IMR-90 (cell line): ENCODE data around the gene BLNK. TPM values are rescaled to one million over a fixed set of nuclear protein-coding genes. Genes with fewer than 3 reads are reported as not detected.

Experiments
- ATAC-seq: fragments of 200-7000 bp; cut with Tn5 transposase; 2 replicates; pipeline ENCODE4 v1.9.1; 2020; ENCODE audit warnings: low read depth, mild to moderate bottlenecking, moderate library complexity
- BruUV-seq: library from RNA; stranded (reverse); fragments of 400-500 nt; replicated peaks from 2 replicates; lab custom pipeline; 2021; lab: Mats Ljungman, UMichigan
- CTCF ChIA-PET: fragments of 300-600 bp; formaldehyde crosslinking; extraction: SDS; loops from one replicate; lab custom pipeline; 2021; ENCODE audit warnings: antibody characterized with exemption; lab: Yijun Ruan, JAX
- POLR2A ChIA-PET: fragments of 300-600 bp; sonication (Branson Sonifier 250); formaldehyde crosslinking; loops from one replicate; lab custom pipeline; 2022; ENCODE audit warnings: antibody characterized with exemption; ENCODE audit not compliant: unreplicated experiment; lab: Charles Lee
- DNase-seq: peaks from one replicate; pipeline ENCODE4 v3.0.0; 2013
- H2AFZ ChIP-seq: replicated peaks from 2 replicates; pipeline ENCODE3; 2013; ENCODE audit warnings: low read length, mild to moderate bottlenecking; ENCODE audit not compliant: poor library complexity
- H2AK5ac ChIP-seq: 2 replicates; pipeline ENCODE4 v1.6.1; 2013; ENCODE audit warnings: low read depth, low read length, inconsistent platforms
- H2AK9ac ChIP-seq: replicated peaks from 2 replicates; pipeline ENCODE3; 2013; ENCODE audit warnings: mild to moderate bottlenecking, low read depth, low read length, moderate library complexity; ENCODE audit not compliant: poor library complexity
- H2BK120ac ChIP-seq: 2 replicates; pipeline ENCODE4 v1.6.1; 2013; ENCODE audit warnings: low read depth, low read length, inconsistent platforms
- H2BK15ac ChIP-seq: 3 replicates; pipeline ENCODE4 v1.6.1; 2013; ENCODE audit warnings: low read depth, low read length, inconsistent platforms
- H2BK20ac ChIP-seq: 2 replicates; pipeline ENCODE4 v1.6.1; 2013; ENCODE audit warnings: low read depth, mild to moderate bottlenecking, inconsistent platforms, low read length, moderate library complexity
- H2BK5ac ChIP-seq: 2 replicates; pipeline ENCODE4 v1.6.1; 2013; ENCODE audit warnings: mild to moderate bottlenecking, low read depth, low read length, inconsistent platforms; ENCODE audit not compliant: poor library complexity, severe bottlenecking
- H3K14ac ChIP-seq: replicated peaks from 2 replicates; pipeline ENCODE4 v1.6.1; 2013; ENCODE audit warnings: low read depth, low read length, inconsistent platforms
- H3K18ac ChIP-seq: 2 replicates; pipeline ENCODE4 v1.6.1; 2013; ENCODE audit warnings: low read depth, low read length, control low read depth
- H3K23ac ChIP-seq: 2 replicates; pipeline ENCODE4 v1.6.1; 2013; ENCODE audit warnings: low read depth, low read length, inconsistent platforms
- H3K27ac ChIP-seq: 2 replicates; pipeline ENCODE4 v1.5.1; 2013; ENCODE audit warnings: mild to moderate bottlenecking, control low read depth, low read length; ENCODE audit not compliant: insufficient read depth
- H3K27me3 ChIP-seq: 2 replicates; pipeline ENCODE4 v1.6.1; 2013; ENCODE audit warnings: low read length; ENCODE audit not compliant: control insufficient read depth, insufficient read depth
- H3K36me3 ChIP-seq: 2 replicates; pipeline ENCODE4 v1.6.1; 2013; ENCODE audit warnings: low read length, mixed read lengths; ENCODE audit not compliant: control insufficient read depth, insufficient read depth
- H3K4ac ChIP-seq: 2 replicates; pipeline ENCODE4 v1.6.1; 2013; ENCODE audit warnings: low read depth, low read length, inconsistent platforms
- H3K4me1 ChIP-seq: 2 replicates; pipeline ENCODE4 v1.6.1; 2013; ENCODE audit warnings: low read length, mixed read lengths; ENCODE audit not compliant: control insufficient read depth, insufficient read depth
- H3K4me2 ChIP-seq: 2 replicates; pipeline ENCODE4 v1.6.1; 2013; ENCODE audit warnings: low read depth, mild to moderate bottlenecking, control low read depth, low read length, moderate library complexity
- H3K4me3 ChIP-seq: 2 replicates; pipeline ENCODE4 v1.5.1; 2013; ENCODE audit warnings: low read depth, mild to moderate bottlenecking, control low read depth, low read length, moderate library complexity; ENCODE audit not compliant: insufficient read depth
- H3K56ac ChIP-seq: 2 replicates; pipeline ENCODE4 v1.6.1; 2013; ENCODE audit warnings: low read length, inconsistent platforms; ENCODE audit not compliant: insufficient read depth; ENCODE audit errors: extremely low read depth
- H3K79me1 ChIP-seq, 2 experiments: 2 replicates each; pipeline ENCODE4 v1.6.1; 2013; ENCODE audit warnings: low read length in 2 of 2, inconsistent platforms in 1 of 2, low read depth in 1 of 2
- H3K9ac ChIP-seq: 2 replicates; pipeline ENCODE4 v1.6.1; 2013; ENCODE audit warnings: low read depth, low read length, control low read depth
- H3K9me1 ChIP-seq: 2 replicates; pipeline ENCODE4 v1.6.1; 2013; ENCODE audit warnings: low read length, inconsistent platforms; ENCODE audit not compliant: insufficient read depth
- H3K9me3 ChIP-seq: 2 replicates; pipeline ENCODE4 v1.6.1; 2013; ENCODE audit warnings: low read length; ENCODE audit not compliant: control insufficient read depth, insufficient read depth
- H4K20me1 ChIP-seq: 2 replicates; pipeline ENCODE4 v1.6.1; 2013; ENCODE audit warnings: low read length, inconsistent platforms; ENCODE audit not compliant: insufficient read depth
- H4K5ac ChIP-seq: 2 replicates; pipeline ENCODE4 v1.6.1; 2013; ENCODE audit warnings: mild to moderate bottlenecking, low read depth, low read length, control low read depth
- H4K8ac ChIP-seq, 2 experiments: 2 replicates each; pipeline ENCODE4 v1.6.1; 2013; ENCODE audit warnings: low read depth in 2 of 2, low read length in 2 of 2, control low read depth in 1 of 2, inconsistent platforms in 1 of 2
- H4K91ac ChIP-seq: 2 replicates; pipeline ENCODE4 v1.6.1; 2013; ENCODE audit warnings: low read depth, low read length, inconsistent platforms; ENCODE audit not compliant: insufficient read depth
- CEBPB ChIP-seq: IDR thresholded peaks from 2 replicates; pipeline ENCODE4 v1.6.1; 2012; ENCODE audit warnings: low read depth, low read length, improper control_type of control experiment
- CHD1 ChIP-seq: IDR thresholded peaks from 2 replicates; pipeline ENCODE4 v1.6.1; 2012; ENCODE audit warnings: low read depth, low read length, improper control_type of control experiment
- RCOR1 ChIP-seq: IDR thresholded peaks from 2 replicates; pipeline ENCODE4 v1.6.1; 2012; ENCODE audit warnings: mild to moderate bottlenecking, low read length, improper control_type of control experiment; ENCODE audit not compliant: insufficient replicate concordance
- WGBS, 2 experiments: methylation state at CpG; one replicate each; pipeline versions ENCODE4 v1.1.5 to v1.1.7; 2013; ENCODE audit warnings: missing lambda C conversion rate in 2 of 2; ENCODE audit not compliant: insufficient read length in 1 of 2; ENCODE audit errors: extremely low coverage in 2 of 2; 5-methylcytosine and 5-hydroxymethylcytosine counted together
- dilution Hi-C: fragments of 300-500 bp; cut with HindIII; formaldehyde crosslinking; loops from one replicate; pipeline ENCODE4 v1.14.3; 2018; ENCODE audit warnings: low sequenced_read_pairs; ENCODE audit not compliant: unreplicated experiment
- in situ Hi-C: fragments of 300-500 bp; cut with MboI; formaldehyde crosslinking; loops from 3 replicates; pipeline ENCODE4 v1.14.3; 2019; ENCODE audit warnings: low sequenced_read_pairs, inconsistent platforms, mixed read lengths
- intact Hi-C: fragments of 100-400 bp; cut with micrococcal nuclease; formaldehyde crosslinking; loops from 2 replicates; pipeline ENCODE4 v1.10.0; 2022
- polyA plus RNA-seq, 3 experiments: library from polyadenylated mRNA; depleted of rRNA; stranded (reverse); fragments of >200 nt; gene quantifications; 2 replicates each; pipeline ENCODE4 v1.2.3, GENCODE V29; 2012; ENCODE audit warnings: low replicate concordance in 1 of 3
- total RNA-seq: library from RNA; depleted of rRNA; stranded (reverse); fragments of >200 nt; gene quantifications from 2 replicates; pipeline ENCODE4 v1.2.3, GENCODE V29; 2012
- TF ChIP-seq, protein P1 (sequence below): fragments of 150-350 bp; IDR thresholded peaks from 2 replicates; pipeline ENCODE4 v1.6.1; 2017; ENCODE audit warnings: mild to moderate bottlenecking, antibody characterized with exemption, low read length, low read depth

BLNK gene
- total and polyA plus RNA-seq, 2 of the 4 experiments (the other 2 are of a cell fraction), result not detected

DNA sequence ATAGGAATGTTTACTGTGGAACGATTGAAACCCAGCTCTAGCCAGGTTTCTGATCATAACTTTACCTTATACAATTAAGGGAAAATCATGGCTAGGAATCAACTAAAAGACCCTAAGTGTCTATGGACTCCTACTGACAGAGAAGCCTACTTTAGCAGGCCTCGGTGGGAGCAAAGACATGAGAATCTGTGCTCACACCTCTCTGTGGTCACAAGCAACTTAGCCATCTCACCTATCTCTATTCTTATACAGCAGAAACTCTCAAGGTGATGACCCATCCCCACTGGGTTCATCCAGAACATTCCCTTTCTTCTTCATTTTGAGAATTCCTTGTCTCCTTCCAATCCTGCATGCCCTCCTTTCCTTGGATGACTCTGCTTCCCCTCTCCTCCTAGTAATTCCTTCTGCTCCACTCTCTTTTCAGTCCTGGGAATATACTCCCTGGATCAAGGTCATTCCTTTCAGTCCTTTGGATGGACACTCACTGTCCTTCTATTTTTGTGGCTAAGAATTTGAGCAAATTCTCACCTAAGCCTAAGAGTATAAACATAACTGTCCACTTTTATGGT, 2.9 kb downstream of the BLNK start:
- no peak overlapping the region for H4K91ac ChIP-seq
- DNase-seq (no peak), ATAC-seq (no peak)
- H4K8ac ChIP-seq, result no peak overlapping the region
- WGBS, 2 experiments, result no CpG with 5 or more reads among the region's 2 CpGs
- H3K4me2 ChIP-seq, result no peak overlapping the region
- no TSS peak for BruUV-seq
- no peak overlapping the region for H3K14ac ChIP-seq
- H3K56ac ChIP-seq, result no peak overlapping the region
- no peak overlapping the region for H3K4ac ChIP-seq
- dilution Hi-C loops, result no loop called here
- no peak overlapping the region for H3K18ac ChIP-seq
- H2BK120ac ChIP-seq, result no peak overlapping the region
- no peak overlapping the region for H2BK20ac ChIP-seq
- H3K79me1 ChIP-seq, result no peaks in the 10 kb centered on the region
- H3K36me3 ChIP-seq, result no peaks in the 10 kb centered on the region
- intact Hi-C loops, result no loop called here
- H2BK15ac ChIP-seq, result no peak overlapping the region
- ChIA-PET CTCF (no interaction called here), POLR2A (no interaction called here)
- no peak overlapping the region for H2AK5ac ChIP-seq
- H3K23ac ChIP-seq, result no peak overlapping the region
- H2BK5ac ChIP-seq, result no peak overlapping the region
- no peak for TF ChIP-seq CEBPB
- TF ChIP-seq CHD1, result no peak
- TF ChIP-seq RCOR1, result no peak
- TF ChIP-seq, protein P1, sequence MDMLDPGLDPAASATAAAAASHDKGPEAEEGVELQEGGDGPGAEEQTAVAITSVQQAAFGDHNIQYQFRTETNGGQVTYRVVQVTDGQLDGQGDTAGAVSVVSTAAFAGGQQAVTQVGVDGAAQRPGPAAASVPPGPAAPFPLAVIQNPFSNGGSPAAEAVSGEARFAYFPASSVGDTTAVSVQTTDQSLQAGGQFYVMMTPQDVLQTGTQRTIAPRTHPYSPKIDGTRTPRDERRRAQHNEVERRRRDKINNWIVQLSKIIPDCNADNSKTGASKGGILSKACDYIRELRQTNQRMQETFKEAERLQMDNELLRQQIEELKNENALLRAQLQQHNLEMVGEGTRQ, result no peak
- H3K9me3 ChIP-seq, result no peaks in the 10 kb centered on the region
- no peak overlapping the region for H3K27ac ChIP-seq
- H4K20me1 ChIP-seq, result no peaks in the 10 kb centered on the region
- H3K27me3 ChIP-seq, result no peaks in the 10 kb centered on the region
- in situ Hi-C loops, result no loop called here
- H4K5ac ChIP-seq, result no peak overlapping the region
- H3K9ac ChIP-seq, result no peak overlapping the region
- H3K4me1 ChIP-seq, result no peaks in the 10 kb centered on the region
- H2AK9ac ChIP-seq, result no peak overlapping the region
- H2AFZ ChIP-seq, result no peak overlapping the region
- H3K4me3 ChIP-seq, result no peak overlapping the region
- no peaks in the 10 kb centered on the region for H3K9me1 ChIP-seq
